H54 (cell line): Measurements from ENCODE around the gene SIPA1L3.
"Not testable (repeated sequence)": the region's sequence is repeated elsewhere in the genome, so short reads cannot be mapped to it uniquely, and the experiment has no call there.

Experiments
- DNase-seq: peaks from one replicate; pipeline ENCODE4 v3.0.0; 2011; ENCODE audit warnings: low spot score, mixed read lengths; ENCODE audit not compliant: insufficient read length
- FAIRE-seq: peaks from 3 replicates; lab custom pipeline; 2011; peaks lifted over from hg19 to GRCh38; lab: Jason Lieb, UNC
- POLR2A ChIP-seq: IDR thresholded peaks from 2 replicates; pipeline ENCODE4 v1.6.1; 2011; ENCODE audit warnings: low read depth, mild to moderate bottlenecking, low read length

Gene SIPA1L3

GRCh38 chr19:38025909-38026307 is 118.9 kb downstream of the SIPA1L3 start:
- TF ChIP-seq POLR2A = no peak
- DNase-seq (no peak), FAIRE-seq (no peak)

- no peak for FAIRE-seq
- DNase-seq = no peak
- TF ChIP-seq POLR2A = no peak
Measured at GRCh38 chr19:38028913-38029510, 122.0 kb downstream of the SIPA1L3 start.

- DNase-seq, FAIRE-seq: not testable (repeated sequence)
Measured at GRCh38 chr19:38030001-38030400, 123.0 kb downstream of the SIPA1L3 start.

GRCh38 chr19:38030686-38031422 is 123.8 kb downstream of the SIPA1L3 start:
- FAIRE-seq (no peak), DNase-seq (no peak)
- no peak for TF ChIP-seq POLR2A

GRCh38 chr19:38031423-38031770 is 124.4 kb downstream of the SIPA1L3 start:
- no peak for TF ChIP-seq POLR2A
- FAIRE-seq = no peak
- DNase-seq = no peak

GRCh38 chr19:38032151-38032550 is 125.1 kb downstream of the SIPA1L3 start:
- no peak for TF ChIP-seq POLR2A
- FAIRE-seq (no peak), DNase-seq (no peak)

- DNase-seq (no peak), FAIRE-seq (no peak)
- TF ChIP-seq POLR2A = no peak
Measured at GRCh38 chr19:38032951-38033350, 125.9 kb downstream of the SIPA1L3 start.

GRCh38 chr19:38033658-38034491 is 126.9 kb downstream of the SIPA1L3 start:
- DNase-seq (no peak), FAIRE-seq (no peak)
- TF ChIP-seq POLR2A = no peak

- FAIRE-seq (no peak), DNase-seq (peak; percentile 58)
- no peak for TF ChIP-seq POLR2A
Measured at GRCh38 chr19:38034492-38034860, 127.5 kb downstream of the SIPA1L3 start.

- no peak for TF ChIP-seq POLR2A
- FAIRE-seq (no peak), DNase-seq (peak; percentile 38)
Measured at GRCh38 chr19:38035515-38036495, 128.8 kb downstream of the SIPA1L3 start.

GRCh38 chr19:38036707-38037611 is 130.0 kb downstream of the SIPA1L3 start:
- DNase-seq (no peak), FAIRE-seq (no peak)
- TF ChIP-seq POLR2A = no peak

- DNase-seq (peak; percentile 85), FAIRE-seq (peak; percentile 23)
- TF ChIP-seq POLR2A = no peak
Measured at GRCh38 chr19:38039966-38040365, 133.0 kb downstream of the SIPA1L3 start.
